B cell (primary cell): ENCODE data around the gene CHD9.

Experiments
- CTCF ChIP-seq: fragments of 200-600 bp; IDR thresholded peaks from one replicate; pipeline ENCODE4 v1.8.0; 2022; ENCODE audit warnings: antibody characterized with exemption, mild to moderate bottlenecking
- EZH2 ChIP-seq: IDR thresholded peaks from 2 replicates; pipeline ENCODE4 v1.6.1; 2012; ENCODE audit warnings: borderline replicate concordance, low read depth, mild to moderate bottlenecking, moderate library complexity, low read length; ENCODE audit not compliant: insufficient read depth, poor library complexity, severe bottlenecking

GRCh38 chr16:53084746-53085334 lies 30.0 kb downstream of the CHD9 start:
- TF ChIP-seq CTCF: no peak
- TF ChIP-seq EZH2: no peak
